ENCODE data around the gene DNAJC17.

DNAJC17 gene, protein sequence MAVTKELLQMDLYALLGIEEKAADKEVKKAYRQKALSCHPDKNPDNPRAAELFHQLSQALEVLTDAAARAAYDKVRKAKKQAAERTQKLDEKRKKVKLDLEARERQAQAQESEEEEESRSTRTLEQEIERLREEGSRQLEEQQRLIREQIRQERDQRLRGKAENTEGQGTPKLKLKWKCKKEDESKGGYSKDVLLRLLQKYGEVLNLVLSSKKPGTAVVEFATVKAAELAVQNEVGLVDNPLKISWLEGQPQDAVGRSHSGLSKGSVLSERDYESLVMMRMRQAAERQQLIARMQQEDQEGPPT

DNA sequence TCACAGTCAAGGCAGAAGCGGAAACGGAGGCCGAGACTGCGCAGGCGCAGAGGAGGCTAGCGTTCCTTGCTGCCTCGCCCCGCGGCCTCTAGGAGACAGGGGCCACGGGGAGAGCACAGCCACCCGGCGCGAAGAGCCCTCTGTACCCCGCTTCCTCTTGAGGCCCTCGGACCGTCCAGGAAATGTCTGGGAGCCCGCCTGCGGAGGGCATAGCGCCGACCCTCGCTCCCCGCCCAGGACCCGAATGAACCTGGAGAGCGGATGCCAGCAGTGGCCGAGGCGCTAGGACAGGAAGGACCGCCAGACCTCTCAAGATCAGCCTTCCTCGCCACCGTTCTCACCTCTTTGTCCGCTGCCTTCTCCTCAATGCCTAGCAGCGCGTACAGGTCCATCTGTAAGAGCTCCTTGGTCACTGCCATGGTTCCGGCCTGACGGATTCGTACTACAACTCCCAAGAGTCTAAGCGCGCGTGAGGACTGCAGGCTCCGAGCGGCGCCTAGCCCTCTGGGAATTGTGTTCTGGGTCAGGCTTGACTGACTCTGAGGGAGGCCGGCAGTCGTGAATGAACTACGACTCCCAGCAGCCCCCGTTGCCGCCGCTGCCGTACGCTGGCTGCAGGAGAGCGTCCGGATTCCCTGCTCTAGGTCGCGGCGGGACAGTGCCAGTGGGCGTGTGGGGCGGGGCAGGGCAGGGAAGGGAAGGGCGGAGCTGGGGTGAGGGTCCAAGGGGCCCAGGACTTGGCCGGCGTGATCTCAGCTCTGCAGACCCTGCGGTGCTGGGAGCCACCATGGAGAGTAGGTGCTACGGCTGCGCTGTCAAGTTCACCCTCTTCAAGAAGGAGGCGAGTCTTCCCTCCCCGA, at the start of gene DNAJC17, which contains the start of gene ZFYVE19:
DNAJC17 (minus strand) TSS at position 446 of the 860 bp plus-strand sequence; CDS start at position 419, 27 bp downstream.
ZFYVE19 (plus strand) TSS at position 62 of the 860 bp plus-strand sequence; CDS start at position 563, 501 bp downstream.
- H3K4me3 ChIP-seq (ENCODE audit: low read depth, low read length) = peak within 1 kb of the TSS; percentile 99

DNA sequence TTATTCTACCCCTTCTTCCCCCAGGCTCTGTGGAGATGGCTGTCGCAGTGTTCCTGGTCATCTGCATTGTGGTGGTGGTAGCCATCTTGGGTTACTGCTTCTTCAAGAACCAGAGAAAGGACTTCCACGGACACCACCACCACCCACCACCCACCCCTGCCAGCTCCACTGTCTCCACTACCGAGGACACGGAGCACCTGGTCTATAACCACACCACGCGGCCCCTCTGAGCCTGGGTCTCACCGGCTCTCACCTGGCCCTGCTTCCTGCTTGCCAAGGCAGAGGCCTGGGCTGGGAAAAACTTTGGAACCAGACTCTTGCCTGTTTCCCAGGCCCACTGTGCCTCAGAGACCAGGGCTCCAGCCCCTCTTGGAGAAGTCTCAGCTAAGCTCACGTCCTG, 49.5 kb upstream of the DNAJC17 start:
- no peak overlapping the region for H3K4me3 ChIP-seq (ENCODE audit: low read depth, low read length)

DNA sequence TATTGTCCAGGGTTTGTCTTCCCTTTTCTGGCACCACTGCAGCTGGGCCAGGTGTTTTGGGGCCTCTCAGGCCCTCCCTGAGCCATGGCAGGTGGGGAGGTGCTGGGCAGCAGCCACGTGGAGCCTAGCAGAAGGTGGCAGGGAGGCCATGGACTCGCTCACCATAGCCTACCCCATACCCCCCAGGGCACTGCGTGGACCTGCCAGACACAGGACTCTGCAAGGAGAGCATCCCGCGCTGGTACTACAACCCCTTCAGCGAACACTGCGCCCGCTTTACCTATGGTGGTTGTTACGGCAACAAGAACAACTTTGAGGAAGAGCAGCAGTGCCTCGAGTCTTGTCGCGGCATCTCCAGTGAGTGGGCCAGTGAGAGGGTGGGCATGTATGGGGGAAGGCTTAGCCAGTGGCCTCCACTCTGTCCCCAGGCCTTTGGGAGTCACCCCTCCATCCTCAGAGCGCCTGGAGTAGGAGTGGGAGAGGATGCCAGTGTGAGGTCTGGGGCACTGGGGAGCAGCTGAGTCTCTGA, 48.5 kb upstream of the DNAJC17 start:
- H3K4me3 ChIP-seq (ENCODE audit: low read depth, low read length) = no peak overlapping the region

DNA sequence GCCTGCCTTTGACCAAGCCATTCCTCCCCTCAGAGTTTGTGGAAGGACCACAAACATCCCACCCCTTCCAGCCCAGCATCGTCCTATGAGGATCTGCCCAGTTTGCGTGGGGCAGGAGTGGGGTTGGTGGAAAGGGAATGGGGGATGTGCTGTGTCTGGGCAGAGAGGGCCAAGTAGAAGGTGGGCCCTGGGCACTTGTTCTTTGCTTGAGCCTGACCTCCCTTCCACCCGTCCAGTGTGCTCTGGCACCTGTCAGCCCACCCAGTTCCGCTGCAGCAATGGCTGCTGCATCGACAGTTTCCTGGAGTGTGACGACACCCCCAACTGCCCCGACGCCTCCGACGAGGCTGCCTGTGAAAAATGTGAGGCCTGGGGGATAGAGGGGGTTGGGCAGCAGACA, 46.9 kb upstream of the DNAJC17 start:
- no peak overlapping the region for H3K4me3 ChIP-seq (ENCODE audit: low read depth, low read length)

DNA sequence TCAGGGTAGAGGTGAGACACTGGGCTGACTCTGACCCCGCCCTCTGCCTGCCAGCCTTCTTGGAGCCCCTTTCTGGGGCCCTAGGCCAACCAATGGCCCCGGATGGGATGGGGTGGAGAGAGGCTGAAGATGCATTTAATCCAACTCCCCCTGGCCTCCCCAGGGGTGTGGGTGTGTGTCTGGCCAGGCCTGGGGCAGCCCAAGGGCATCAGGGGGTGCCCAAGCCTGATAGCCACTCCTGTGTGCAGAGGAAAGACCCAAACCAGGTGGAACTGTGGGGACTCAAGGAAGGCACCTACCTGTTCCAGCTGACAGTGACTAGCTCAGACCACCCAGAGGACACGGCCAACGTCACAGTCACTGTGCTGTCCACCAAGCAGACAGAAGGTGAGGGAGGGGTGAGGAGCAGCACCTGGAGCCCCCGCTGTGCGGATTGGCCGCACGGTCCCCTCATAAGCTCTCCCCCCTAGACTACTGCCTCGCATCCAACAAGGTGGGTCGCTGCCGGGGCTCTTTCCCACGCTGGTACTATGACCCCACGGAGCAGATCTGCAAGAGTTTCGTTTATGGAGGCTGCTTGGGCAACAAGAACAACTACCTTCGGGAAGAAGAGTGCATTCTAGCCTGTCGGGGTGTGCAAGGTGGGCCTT, 46.1 kb upstream of the DNAJC17 start:
- H3K4me3 ChIP-seq (ENCODE audit: low read depth, low read length) = no peak overlapping the region

DNA sequence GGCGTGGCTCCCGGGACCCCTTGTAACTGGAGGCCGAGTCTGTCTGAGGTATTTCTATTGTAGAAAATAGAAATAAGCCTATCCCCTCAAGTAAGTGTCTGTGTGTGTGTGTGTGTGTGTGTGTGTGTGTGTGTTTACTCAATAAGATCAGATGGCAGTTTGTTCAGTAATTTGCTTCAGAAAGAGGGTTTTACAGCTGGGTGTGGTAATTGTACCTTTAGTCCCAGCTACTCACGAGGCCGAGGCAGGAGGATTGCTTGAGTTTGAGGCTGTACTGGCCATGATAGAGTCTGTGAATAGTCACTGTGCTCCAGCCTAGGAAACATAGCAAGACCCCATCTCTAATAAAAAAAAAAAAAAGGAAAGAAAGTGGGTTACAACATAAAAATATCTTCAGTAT, 45.3 kb upstream of the DNAJC17 start:
- no peak overlapping the region for H3K4me3 ChIP-seq (ENCODE audit: low read depth, low read length)

DNA sequence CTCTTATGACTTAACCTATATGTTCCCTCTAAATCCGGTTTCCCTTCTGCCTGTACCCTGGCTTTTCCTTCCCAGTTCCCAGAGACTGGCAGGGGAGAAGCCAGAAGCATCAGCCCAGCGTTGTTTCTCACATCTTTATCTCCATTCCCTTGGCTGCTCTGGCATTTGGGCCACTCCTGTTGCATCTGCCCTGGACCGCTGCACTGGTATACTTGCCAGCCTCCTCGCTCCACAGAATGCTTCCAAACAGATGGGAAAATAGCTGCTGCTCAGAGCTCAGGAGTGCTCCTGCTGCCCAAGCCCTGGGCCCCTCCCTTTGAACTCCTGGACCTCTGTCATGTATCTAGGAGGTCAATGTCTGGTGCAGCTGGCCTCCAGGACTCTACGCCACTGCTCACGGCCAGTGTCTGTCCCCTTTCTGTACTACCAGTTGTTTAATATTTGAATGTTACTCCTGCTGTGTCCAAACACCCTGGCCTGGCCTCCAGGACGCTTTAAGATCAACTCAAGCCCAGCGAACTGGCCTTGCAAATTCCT, 43.4 kb upstream of the DNAJC17 start:
- H3K4me3 ChIP-seq (ENCODE audit: low read depth, low read length) = no peak overlapping the region

DNA sequence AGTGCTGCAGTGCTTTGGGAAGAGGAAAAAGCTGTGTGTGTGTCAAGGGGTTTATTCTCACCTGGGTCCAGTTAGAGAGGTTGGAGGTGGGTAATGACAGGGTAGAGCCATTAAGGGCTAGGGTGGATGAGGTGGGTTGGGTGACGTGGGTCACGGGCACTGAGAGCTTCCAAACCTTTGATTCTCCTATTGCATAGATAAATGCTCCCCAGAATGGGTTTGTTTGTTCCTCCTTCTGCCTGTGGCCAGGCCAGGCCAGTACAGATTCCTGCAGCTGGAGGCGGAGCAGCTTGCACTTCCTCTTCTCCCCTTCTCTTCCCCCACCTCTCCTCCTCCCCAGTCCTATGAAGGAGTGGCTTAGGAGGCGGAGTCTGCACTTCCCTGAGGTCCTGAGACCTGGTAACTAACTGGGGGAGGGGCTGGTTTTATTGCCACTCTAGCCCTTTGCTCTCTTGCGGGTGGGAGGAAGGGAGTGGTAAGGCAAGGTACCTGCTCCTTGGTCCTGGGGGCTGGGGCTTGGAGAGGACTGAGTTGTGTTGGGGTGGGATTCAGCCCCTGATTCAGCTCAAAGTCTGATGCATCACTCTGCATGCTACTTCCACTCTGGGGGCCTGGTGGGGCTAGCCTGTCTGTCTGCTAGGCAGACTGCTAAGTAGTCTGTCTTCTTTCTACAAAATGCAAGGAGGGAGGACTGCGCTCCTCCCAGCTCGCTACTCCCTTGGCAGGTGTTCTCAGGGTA, 40.1 kb upstream of the DNAJC17 start:
- H3K4me3 ChIP-seq (ENCODE audit: low read depth, low read length) = no peak overlapping the region

DNA sequence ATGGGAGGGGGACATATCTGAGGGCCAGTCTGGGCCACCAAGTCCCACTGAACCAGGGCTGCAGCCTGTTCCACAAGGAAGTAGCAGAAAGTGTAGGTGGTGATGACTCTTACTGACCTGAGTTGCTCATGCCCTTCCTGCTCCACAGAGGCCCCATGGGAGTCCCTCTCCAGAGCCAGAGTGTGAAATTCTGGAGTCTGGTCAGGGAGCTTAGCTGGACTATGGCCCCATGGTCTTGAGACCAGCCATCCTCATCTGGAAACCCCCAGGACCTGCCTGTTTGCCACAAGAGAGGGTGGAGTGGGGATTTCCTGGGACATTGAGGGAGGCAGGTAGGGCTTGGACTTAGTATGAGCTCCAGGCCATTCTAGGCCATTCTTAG, 39.6 kb upstream of the DNAJC17 start:
- H3K4me3 ChIP-seq (ENCODE audit: low read depth, low read length) = no peak overlapping the region

DNA sequence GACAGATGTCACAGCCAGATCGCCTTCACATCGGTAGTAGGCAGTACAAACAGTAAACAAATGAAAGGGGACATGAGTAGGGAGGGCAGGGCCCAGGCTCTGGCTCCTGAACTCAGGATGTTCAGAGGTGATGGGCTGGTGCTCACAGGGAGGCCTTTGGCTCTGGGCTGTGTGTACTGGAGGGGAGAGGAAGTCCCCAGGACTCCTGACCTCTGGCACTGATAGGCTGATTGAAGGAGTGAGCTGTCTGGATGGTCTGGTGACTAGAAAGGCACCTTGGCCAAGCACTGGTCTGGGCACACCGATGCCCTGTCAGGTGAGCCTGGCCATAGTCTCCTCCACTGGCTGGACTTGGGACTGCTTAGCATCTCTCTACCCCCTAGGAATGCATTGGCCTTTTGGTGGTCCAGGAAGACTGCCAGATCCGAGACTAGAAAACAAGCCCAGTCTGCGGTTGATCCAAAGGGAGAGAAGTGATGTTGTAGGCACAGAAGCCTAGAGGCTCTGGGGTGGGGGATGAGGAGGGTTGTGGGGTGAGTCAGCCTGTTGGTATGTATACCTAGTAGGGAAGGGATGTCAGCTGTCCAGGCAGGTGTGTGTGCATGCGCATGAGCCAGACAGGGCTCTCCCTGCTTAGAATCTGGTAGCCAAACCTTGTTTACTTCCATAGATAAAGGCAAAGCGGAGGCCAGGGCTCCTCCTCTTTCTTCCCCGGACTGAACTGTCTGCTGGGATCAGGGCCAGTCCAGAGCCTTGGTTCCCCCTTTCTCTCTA, 38.4 kb upstream of the DNAJC17 start:
- H3K4me3 ChIP-seq (ENCODE audit: low read depth, low read length) = peak overlapping the region; percentile 14

DNA sequence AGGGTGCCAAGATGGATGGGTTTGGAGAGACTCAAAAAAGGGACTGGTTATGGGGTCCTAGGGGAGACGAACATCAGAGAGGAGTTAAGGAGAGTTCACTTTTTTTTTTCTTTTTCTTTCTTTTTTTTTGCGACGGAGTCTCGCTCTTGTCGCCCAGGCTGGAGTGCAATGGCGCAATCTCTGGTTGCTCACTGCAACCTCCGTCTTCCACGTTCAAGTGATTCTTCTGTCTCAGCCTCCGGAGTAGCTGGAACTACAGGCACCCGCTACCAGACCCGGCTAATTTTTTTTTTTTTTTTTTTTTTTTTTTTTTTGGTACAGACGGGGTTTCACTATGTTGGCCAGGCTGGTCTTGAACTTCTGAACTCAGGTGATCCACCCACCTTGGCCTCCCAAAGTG, 37.8 kb upstream of the DNAJC17 start:
- peak overlapping the region; percentile 85 for H3K4me3 ChIP-seq (ENCODE audit: low read depth, low read length)

DNA sequence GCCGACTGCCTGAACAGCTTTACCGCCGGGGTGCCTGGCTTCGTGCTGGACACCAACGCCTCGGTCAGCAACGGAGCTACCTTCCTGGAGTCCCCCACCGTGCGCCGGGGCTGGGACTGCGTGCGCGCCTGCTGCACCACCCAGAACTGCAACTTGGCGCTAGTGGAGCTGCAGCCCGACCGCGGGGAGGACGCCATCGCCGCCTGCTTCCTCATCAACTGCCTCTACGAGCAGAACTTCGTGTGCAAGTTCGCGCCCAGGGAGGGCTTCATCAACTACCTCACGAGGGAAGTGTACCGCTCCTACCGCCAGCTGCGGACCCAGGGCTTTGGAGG, 37.4 kb upstream of the DNAJC17 start:
- peak overlapping the region; percentile 85 for H3K4me3 ChIP-seq (ENCODE audit: low read depth, low read length)

DNA sequence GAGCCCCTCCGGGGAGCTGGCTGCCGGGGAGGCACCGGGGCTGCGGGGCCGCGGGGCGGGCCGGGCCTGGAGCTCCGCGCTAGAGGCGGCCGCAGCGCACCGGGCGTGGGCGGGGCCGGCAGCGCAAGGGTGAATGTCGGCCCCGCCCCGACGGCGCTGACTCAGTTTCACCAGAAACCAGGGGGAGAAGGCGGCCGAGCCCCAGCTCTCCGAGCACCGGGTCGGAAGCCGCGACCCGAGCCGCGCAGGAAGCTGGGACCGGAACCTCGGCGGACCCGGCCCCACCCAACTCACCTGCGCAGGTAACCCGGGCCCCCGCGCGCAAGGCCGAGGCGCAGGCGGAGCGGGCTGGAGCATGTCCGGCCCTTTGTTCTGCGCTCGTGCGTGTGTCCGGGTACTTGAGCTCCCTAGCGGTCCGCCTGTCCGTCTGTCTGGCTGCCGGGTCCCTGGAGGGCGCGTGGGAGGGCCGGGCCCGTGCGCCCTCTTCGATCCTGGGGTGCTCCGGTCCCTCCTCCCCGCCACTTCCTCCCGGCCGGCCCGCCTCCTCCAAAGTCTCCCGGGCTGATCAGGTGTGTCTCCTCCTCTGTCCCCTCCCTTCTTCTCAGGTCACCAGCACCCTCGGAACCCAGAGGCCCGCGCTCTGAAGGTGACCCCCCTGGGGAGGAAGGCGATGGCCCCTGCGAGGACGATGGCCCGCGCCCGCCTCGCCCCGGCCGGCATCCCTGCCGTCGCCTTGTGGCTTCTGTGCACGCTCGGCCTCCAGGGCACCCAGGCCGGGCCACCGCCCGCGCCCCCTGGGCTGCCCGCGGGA, 36.8 kb upstream of the DNAJC17 start, which contains the start of gene SPINT1:
SPINT1 (plus strand) TSS at position 164 of the 811 bp plus-strand sequence; CDS start at position 671, 507 bp downstream.
- H3K4me3 ChIP-seq (ENCODE audit: low read depth, low read length) = peak within 1 kb of the TSS; percentile 85

DNA sequence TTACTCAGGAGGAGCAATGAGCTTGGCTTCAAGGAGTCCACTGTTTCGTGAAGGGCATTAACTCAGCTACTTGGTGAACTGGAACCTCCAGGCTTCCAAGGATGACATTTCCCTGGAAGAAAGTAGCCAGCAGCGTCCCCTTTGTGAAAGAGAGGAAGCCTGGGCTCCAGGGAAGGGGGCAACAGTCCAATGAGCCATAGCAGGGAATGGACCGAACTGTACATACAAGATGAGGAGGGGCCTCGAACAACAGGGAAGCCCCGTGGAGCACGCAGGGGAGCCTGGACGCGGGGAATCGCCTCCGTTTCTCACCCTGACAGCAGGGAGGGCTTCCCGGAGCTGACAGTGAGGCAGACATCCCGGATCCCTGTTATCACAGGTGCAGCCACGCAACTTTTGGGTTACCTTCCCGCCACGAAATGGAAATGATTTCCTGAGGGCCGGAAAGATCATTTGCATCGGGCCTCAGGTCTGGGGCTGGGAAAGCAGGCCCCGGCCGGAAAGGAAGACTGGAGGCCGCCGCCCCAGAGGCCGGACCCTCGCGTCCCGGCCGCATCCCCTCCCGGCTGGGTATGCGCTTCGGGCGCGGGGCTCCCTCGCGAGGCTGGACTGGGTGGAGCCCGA, 36.1 kb upstream of the DNAJC17 start:
- peak overlapping the region; percentile 85 for H3K4me3 ChIP-seq (ENCODE audit: low read depth, low read length)

DNA sequence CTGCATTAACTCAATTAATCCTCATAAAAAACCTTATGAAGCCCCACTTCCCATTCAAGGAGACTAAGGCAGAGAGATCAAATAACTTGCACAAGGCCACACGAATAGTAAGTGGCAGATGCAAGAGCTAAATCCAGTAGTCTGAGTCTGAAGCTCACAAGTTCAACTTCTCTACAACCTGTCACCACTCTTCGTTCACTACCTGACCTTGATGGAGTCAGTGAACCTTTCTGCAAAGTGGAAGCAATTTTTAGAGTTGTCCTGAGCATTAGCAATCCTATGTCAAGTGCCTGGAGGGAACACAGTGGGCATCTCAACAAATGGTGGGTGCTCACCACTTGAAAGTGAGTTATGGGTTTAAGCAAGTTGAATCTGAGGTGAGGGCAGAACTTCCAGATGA, 34.5 kb upstream of the DNAJC17 start:
- no peak overlapping the region for H3K4me3 ChIP-seq (ENCODE audit: low read depth, low read length)

DNA sequence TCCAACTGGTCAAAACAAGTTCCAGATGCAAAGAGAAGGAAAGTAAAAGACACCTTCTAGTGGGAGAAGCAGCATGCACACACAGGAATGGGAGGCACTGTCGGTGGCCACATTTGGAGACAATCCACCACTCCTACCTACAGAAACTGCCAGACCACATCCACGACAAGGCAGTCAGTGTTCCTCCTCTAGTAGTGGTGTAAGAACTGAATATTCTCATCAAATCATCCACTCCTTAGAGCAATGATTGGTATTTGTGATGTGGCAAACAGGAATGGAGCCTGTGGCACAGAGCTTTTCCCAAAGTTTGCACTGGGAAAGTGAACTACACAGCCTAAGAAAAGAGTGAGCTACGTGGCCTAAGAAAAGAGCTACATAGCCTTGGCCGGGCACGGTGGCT, 31.5 kb upstream of the DNAJC17 start:
- no peak overlapping the region for H3K4me3 ChIP-seq (ENCODE audit: low read depth, low read length)

DNA sequence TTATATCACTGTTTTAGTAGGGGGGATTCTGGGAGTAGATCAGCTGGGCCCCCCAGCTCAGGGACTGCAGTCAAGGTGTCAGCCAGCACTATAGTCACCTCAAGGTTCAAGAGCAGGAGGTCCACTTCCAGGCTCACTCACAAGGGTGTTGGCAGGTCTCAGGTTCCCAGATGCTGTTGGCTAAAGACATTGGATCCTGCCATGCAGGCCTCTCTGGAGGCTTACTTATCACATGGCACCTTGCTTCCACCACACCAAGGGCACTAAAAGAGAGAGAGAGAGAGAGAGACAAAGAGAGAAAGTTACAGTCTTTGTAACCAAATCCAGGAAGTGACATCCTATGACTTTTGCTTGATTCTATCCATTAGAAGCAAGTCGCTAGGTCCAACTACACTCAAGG, 28.7 kb upstream of the DNAJC17 start:
- no peak overlapping the region for H3K4me3 ChIP-seq (ENCODE audit: low read depth, low read length)

DNA sequence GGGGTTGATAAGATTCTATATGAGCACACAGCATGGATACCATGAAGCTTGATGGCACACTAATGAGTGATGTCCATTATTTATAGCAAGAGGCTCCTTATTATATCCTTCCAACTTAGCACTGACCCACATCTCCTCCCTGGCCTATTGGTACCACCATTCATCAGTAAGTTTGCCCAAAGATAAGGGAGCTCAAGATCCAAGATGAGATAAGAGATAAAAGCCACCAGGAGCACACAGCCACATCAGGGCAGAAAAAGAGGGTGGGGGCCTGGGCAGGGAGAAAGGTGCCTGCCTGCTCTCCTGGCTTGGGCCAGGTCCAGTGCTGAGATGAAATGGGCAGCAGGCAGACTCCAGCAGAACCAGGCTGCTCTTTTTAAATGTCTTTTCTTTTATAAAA, 25.6 kb upstream of the DNAJC17 start:
- no peak overlapping the region for H3K4me3 ChIP-seq (ENCODE audit: low read depth, low read length)

Data from iPS-11a (cell line).